ENCODE results near the gene CLDND2.

CLDND2 gene

DNA sequence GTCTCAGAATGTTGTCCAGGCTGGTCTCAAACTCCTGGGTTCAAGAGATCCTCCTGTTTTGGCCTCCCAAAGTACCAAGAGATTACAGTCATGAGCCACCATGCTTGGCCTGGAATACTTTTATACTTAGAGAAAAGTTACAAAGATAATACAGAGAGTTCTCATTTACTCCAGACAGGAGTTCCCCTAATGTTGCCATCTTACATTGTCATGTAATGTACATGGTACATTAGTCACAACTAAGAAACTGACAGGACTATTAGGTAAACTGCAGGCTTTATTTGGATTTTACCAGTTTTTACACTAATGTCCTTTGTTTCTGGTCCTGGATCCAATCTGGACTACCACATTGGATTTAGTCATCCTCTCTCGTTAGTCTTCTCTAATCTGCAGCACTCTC, 23.9 kb upstream of the CLDND2 start:
- no peak overlapping the region for H3K4me3 ChIP-seq (ENCODE audit: low read length)
- no peak for TF ChIP-seq CTCF (conservative IDR thresholded peaks at IDR 0.05; ENCODE audit: low read depth, low read length)
- DNase-seq (ENCODE audit: low read depth) = no peak

- no peak overlapping the region for H3K4me3 ChIP-seq (ENCODE audit: low read length)
- no peak for DNase-seq (ENCODE audit: low read depth)
- no peak for TF ChIP-seq CTCF (conservative IDR thresholded peaks at IDR 0.05; ENCODE audit: low read depth, low read length)
These were observed 22.3 kb upstream of the CLDND2 start for GRCh38 chr19:51391073-51391611.

- no peak for TF ChIP-seq CTCF (conservative IDR thresholded peaks at IDR 0.05; ENCODE audit: low read depth, low read length)
- no peak for DNase-seq (ENCODE audit: low read depth)
- H3K4me3 ChIP-seq (ENCODE audit: low read length) = no peak overlapping the region
These were observed 20.3 kb upstream of the CLDND2 start for GRCh38 chr19:51389143-51389542.

GRCh38 chr19:51387924-51388389, 19.2 kb upstream of the CLDND2 start, which contains the start of gene LIM2:
Gene LIM2 (minus strand): TSS chr19:51387974. CDS start chr19:51387443, 531 bp downstream.
- no peak for TF ChIP-seq CTCF (conservative IDR thresholded peaks at IDR 0.05; ENCODE audit: low read depth, low read length)
- no peak within 1 kb of the TSS for H3K4me3 ChIP-seq (ENCODE audit: low read length)
- no peak for DNase-seq (ENCODE audit: low read depth)

- no peak for DNase-seq (ENCODE audit: low read depth)
- TF ChIP-seq CTCF (conservative IDR thresholded peaks at IDR 0.05; ENCODE audit: low read depth, low read length) = no peak
- no peak overlapping the region for H3K4me3 ChIP-seq (ENCODE audit: low read length)
These were observed 18.2 kb upstream of the CLDND2 start for GRCh38 chr19:51386882-51387520.

GRCh38 chr19:51382004-51382403, 13.2 kb upstream of the CLDND2 start:
- H3K4me3 ChIP-seq (ENCODE audit: low read length) = no peak overlapping the region
- TF ChIP-seq CTCF (conservative IDR thresholded peaks at IDR 0.05; ENCODE audit: low read depth, low read length) = no peak

DNA sequence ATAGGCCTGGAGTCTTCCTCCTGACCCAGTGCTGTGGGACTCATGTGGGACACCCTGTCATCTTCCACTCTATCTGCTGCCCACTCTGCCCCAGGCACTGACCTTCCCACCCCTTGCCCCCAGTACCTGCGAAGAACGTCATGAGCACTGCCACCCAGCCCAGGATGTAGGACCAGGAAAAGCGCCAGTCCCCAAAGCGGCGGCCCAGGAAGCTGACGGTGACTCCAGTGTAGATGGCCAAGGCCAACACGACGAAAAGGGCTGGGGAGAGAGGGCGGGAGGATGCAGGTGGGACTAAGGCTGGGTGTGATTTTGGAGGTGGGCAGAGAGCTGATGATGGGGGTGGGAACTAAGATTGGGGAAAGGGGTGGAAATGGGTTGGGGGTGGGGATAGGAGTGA, 11.6 kb upstream of the CLDND2 start:
- H3K4me3 ChIP-seq (ENCODE audit: low read length) = no peak overlapping the region
- no peak for DNase-seq (ENCODE audit: low read depth)
- no peak for TF ChIP-seq CTCF (conservative IDR thresholded peaks at IDR 0.05; ENCODE audit: low read depth, low read length)

More at GRCh38 chr19:51382004-51382403, 13.2 kb upstream of the CLDND2 start:
- no peak for DNase-seq (ENCODE audit: low read depth)
